Stimulated activated CD4-positive, alpha-beta T cell treated with anti-CD3 and anti-CD28 coated beads, Interleukin-15, amount 100 ng/mL, for 1 hour (primary cell): Measurements from ENCODE around the gene YY1.
"Not testable (repeated sequence)": the region's sequence is repeated elsewhere in the genome, so short reads cannot be mapped to it uniquely, and the experiment has no call there.

ENCODE experiments used
- DNase-seq, 2 donors: peaks; one replicate each; pipeline ENCODE4 v3.0.0-alpha.2; 2020; ENCODE audit warnings: low read depth in 1 of 2, low spot score in 1 of 2

The YY1 gene

GRCh38 chr14:100243020-100243419, 4.1 kb downstream of the YY1 start:
- no peak for DNase-seq

DNA sequence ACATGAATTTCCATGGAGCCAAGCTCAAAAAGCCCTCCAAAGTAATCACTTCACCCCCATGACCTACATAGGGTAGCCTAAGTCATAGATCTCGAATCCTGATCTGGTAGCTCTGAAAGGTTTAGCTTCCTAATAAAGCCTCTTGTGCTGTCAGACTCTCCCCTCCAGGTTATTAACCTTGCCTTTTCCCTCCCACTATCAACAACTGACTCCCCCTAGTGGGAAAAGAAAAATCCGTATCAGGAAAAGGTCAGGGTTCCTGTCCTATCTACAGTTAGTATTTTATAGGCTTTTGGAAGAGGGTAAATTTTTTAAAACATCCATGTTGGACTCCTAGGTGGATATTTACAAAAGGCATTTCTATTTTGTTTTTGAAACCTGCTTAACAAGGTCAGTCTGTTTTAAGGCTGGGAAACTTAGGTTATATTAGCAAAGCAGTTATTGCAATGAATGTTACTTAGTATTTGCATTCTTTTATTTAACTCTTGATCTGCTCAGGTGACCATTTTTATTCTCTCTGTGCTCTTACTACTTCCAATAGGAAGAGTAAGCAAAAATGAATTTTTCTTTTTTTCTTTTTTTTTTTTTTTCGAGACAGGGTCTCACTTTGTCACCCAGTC, 8.0 kb downstream of the YY1 start:
- DNase-seq, result no peak

DNA sequence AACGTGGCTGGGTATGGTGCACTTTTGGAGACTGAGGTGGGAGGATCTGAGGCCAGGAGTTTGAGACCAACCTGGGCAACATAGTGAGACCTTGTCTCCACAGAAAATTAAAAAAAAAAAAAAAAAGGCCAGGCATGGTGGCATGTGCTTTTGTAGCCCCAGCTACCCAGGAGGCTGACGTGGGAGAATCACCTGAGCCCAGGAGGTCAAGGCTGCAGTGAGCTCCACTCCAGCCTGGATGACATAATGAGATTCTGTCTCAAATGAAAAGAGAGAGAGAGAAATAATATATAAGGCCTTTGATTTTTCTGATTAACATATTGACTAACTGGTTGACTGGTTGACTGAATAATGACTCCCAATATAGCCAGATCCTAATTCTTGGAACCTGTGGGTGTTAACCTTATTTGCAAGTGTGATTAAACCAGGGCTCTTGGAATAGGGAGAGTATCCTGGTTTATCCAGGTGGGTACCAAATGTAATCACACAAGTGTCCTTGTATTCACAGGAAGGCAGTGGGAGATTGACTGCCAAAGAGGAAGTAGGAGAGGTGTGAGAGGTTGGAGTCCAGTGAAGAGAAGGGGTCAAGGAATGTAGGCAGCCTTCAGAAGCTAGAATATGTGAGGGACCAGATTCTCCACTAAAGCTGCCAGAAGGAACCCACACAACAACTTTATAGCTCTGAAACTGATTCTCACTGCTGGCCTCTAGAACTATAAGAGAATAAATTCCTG, 12.0 kb downstream of the YY1 start:
- no peak for DNase-seq

DNA sequence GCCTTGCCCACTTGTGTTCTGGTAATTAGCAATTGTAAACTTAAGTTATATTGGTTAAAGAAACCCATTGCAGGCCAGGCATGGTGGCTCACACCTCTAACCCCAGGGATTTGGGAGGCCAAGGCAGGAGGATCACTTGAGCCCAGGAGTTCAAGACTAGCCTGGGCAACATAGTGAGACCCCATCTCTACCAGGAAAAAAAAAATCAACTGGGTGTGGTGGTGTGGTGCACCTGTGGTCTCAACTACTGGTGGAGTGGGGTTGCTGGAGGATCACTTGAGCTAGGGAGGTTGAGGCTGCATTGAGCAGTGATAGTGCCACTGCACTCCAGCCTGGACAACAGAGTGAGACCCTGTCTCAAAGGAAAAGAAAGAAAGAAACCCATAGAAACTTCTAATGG, 13.7 kb downstream of the YY1 start:
- DNase-seq, result no peak

- DNase-seq, result no peak
Measured at GRCh38 chr14:100256339-100256895, 17.5 kb downstream of the YY1 start.

DNA sequence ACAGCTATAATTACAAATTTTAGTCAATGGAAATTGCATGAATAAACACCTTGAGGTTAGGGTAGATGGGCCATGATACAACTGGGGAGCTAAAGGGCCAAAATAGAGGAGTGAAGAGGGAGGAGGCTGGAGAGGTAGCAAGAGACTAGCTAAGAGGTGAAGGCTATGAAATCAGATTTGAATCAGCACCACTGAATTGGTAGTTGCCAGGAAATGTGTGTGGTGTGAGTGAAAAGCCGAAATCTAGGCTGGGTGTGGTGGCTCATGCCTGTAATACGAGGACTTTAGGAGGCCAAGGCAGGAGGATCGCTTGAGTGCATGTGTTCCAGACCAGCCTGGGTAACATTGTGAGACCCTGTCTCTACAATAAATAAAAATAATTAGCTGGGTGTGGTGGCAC, 22.7 kb downstream of the YY1 start:
- DNase-seq, result no peak

- no peak for DNase-seq
Measured at GRCh38 chr14:100262545-100262944, 23.6 kb downstream of the YY1 start.

GRCh38 chr14:100263141-100263540, 24.2 kb downstream of the YY1 start:
- no peak for DNase-seq

DNA sequence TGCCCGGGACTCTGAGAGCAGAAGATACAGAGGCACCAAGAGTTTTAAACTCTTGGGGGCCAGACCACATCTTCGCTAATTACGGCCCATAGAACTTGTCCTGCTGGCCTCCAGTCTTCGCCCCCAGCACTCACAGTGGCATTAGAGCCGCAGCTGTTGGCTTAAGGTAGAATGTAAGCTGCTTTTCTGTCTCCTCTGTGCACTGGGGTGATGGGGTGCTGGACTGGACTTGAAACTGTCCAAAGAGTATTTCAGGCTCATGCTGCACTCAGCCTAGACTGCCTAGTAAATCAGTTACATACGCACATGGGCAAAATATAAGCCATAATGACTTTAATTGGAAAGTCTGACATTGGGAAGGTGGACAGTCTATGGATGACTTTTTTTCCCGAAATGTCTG, 29.0 kb downstream of the YY1 start:
- DNase-seq, result no peak

GRCh38 chr14:100268591-100269207, 29.8 kb downstream of the YY1 start:
- DNase-seq, result no peak

DNA sequence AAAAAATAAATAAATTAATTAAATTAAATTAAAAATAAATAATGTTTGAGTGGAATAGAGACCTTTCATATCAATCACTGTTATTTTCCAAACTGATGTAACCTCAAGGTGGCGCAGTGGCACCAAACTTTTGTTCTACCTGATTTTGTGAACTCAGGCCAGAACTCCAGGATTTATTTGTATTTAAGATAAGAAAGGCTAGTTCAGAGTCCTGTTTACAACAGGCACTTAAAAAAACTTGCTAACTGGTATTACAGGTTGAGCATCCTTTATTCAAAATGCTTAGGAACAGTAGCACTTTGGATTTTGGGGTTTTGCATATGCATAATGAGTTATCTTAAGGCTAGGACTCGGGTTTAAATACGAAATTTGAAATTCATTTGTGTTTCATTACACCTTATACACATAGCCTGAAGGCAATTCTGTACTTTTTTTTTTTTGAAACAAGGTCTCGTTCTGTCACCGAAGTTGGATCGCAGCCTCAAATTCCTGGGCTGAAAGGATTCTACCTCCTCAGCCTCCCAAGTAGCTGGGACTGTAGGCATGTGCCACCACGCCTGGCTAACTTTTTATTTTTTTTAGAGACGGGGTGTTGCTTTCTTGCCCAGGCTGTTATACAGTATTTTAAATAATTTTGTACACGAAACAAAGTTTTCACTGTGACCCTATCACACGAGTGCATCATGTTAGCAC, 32.4 kb downstream of the YY1 start:
- DNase-seq, result no peak

DNA sequence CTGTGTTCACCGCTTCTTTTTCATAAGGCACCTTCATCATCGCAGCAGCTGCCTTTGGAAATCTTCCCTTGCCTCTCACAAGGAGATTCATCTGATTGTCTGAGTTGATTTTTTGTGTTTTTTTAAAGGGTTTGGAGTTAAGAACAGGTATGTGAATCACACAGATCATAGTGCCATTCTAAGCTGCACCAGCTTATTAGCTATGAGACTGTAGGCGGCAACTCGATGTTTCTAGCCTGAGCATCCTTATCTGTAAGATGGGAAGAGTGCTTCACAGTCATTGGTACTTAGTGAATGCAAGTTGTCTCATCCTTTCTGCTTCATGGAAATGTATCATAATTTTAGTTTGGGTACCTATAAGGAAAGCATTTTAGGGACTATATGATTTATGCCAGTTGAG, 35.3 kb downstream of the YY1 start:
- no peak for DNase-seq

GRCh38 chr14:100275214-100275613, 36.3 kb downstream of the YY1 start:
- DNase-seq, result no peak

GRCh38 chr14:100278702-100279101, 39.8 kb downstream of the YY1 start:
- no peak for DNase-seq

DNA sequence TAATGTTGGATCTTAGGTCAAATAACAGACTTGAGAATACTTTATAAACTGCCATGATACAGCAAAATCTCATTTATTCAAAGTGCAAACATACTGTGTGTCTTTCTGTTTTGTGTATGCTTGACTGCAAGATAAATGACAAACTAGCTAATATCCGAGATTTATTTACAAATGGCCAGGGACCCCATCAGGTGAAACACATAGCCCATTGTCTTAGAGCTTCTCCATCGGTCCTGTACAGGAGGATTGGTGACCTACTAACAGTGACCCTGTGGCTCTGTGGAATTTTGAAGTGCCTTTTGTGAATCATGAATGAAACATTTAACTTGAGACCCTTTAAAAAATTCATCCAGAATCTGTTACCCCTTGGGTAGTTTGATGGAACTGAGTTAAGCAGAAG, 40.2 kb downstream of the YY1 start:
- no peak for DNase-seq

- no peak for DNase-seq
Measured at GRCh38 chr14:100279563-100279962, 40.6 kb downstream of the YY1 start.

GRCh38 chr14:100281286-100282082, 42.5 kb downstream of the YY1 start:
- DNase-seq, result no peak

DNA sequence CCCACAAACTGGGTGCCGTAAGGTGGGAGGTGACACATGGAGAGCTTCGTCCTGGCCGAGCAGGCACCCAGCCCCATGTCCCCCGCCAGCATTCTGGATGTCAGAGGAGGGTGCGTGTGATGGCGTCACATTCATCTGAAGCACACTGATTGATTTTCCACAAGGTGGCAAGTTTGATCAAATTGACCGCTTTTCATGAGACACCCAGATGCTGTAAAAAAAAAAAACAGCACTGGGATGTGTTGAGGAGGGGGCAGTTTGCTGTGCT, 43.1 kb downstream of the YY1 start:
- DNase-seq, result no peak

- no peak for DNase-seq
Measured at GRCh38 chr14:100282766-100283419, 43.9 kb downstream of the YY1 start.

GRCh38 chr14:100283436-100283835, 44.5 kb downstream of the YY1 start:
- DNase-seq, result not testable (repeated sequence)
